Activated T-cell treated with anti-CD3 and anti-CD28 coated beads for 48 hours (primary cell): ENCODE results near the gene TMC2.
"Not testable (repeated sequence)": the region's sequence is repeated elsewhere in the genome, so short reads cannot be mapped to it uniquely, and the experiment has no call there.

ENCODE experiments used
- DNase-seq: peaks from one replicate; pipeline ENCODE4 v3.0.0-alpha.2; 2020; ENCODE audit warnings: low read depth

TMC2 gene

GRCh38 chr20:2536560-2536986 lies at the start of gene TMC2:
Gene TMC2 (plus strand): TSS chr20:2536573. CDS start chr20:2536622, 49 bp downstream.
- no peak for DNase-seq

- DNase-seq: not testable (repeated sequence)
These were observed 33.5 kb upstream of the TMC2 start for GRCh38 chr20:2502808-2503384.

DNA sequence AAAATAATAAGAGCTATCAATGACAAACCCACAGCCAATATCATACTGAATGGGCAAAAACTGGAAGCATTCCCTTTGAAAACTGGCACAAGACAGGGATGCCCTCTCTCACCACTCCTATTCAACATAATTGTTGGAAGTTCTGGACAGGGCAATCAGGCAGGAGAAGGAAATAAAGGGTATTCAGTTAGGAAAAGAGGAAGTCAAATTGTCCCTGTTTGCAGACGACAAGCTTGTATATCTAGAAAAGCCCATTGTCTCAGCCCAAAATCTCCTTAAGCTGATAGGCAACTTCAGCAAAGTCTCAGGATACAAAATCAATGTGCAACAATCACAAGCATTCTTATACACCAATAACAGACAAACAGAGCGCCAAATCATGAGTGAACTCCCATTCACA lies 31.6 kb upstream of the TMC2 start:
- DNase-seq: not testable (repeated sequence)

DNA sequence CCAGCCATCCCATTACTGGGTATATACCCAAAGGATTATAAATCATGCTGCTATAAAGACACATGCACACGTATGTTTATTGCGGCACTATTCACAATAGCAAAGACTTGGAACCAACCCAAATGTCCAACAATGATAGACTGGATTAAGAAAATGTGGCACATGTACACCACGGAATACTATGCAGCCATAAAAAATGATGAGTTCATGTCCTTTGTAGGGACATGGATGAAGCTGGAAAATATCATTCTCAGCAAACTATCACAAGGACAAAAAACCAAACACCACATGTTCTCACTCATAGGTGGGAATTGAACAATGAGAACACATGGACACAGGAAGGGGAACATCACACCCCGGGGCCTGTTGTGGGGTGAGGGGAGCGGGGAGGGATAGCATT lies 29.9 kb upstream of the TMC2 start:
- DNase-seq: not testable (repeated sequence)

- no peak for DNase-seq
These were observed 28.9 kb upstream of the TMC2 start for GRCh38 chr20:2507464-2507863.

GRCh38 chr20:2507875-2508630 lies 28.3 kb upstream of the TMC2 start:
- no peak for DNase-seq

GRCh38 chr20:2508631-2509467 lies 27.5 kb upstream of the TMC2 start, which contains the start of gene ZNF343:
Gene ZNF343 (minus strand): TSS chr20:2508915. CDS start chr20:2493895, 15,020 bp downstream.
- peak; percentile 67 for DNase-seq

- no peak for DNase-seq
These were observed 26.9 kb upstream of the TMC2 start for GRCh38 chr20:2509468-2509781.

GRCh38 chr20:2509794-2510193 lies 26.6 kb upstream of the TMC2 start:
- no peak for DNase-seq

- no peak for DNase-seq
These were observed 21.2 kb upstream of the TMC2 start for GRCh38 chr20:2515203-2515602.

DNA sequence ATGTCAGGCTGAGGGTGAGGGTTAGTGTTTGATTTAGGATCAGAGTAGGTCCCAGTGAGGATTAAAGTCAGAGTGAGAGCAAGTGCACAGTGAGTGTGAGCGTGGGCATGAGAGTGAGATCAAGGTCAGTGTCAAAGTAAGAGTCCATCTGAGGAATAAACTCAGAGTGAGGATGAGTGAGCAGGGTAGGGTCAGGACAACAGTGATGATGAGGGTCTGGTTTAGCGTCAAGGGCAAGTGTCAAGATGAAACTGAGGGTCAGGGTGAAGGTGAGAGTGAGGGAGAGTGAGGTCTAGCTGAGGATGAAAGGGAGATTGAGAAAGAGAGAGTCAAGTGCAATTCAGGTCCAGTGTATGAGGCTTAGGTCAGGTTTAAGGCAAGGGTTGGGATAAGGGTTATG lies 20.0 kb upstream of the TMC2 start:
- no peak for DNase-seq

- no peak for DNase-seq
These were observed 18.3 kb upstream of the TMC2 start for GRCh38 chr20:2518096-2518495.

DNA sequence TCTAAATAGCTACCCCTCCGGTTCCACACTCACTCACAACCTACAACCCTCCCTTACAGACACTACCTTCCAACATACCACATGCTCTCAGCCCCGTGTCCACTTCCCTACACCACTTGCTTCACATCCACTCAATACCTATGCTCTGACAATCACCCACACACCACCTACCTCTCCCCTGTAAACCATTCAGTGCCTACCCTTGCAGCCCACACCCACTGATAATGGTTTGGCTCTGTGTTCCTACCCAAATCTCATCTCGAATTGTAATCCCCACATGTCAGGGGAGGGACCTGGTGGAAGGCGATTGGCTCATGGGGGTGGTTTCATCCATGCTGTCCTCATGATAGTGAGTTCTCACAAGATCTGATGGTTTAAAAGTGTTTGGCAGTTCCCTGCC lies 17.8 kb upstream of the TMC2 start:
- DNase-seq: no peak

- DNase-seq: no peak
These were observed 17.1 kb upstream of the TMC2 start for GRCh38 chr20:2519115-2519809.

GRCh38 chr20:2520617-2521016 lies 15.8 kb upstream of the TMC2 start:
- no peak for DNase-seq

- peak; percentile 41 for DNase-seq
These were observed 14.7 kb upstream of the TMC2 start for GRCh38 chr20:2521369-2522305.

DNA sequence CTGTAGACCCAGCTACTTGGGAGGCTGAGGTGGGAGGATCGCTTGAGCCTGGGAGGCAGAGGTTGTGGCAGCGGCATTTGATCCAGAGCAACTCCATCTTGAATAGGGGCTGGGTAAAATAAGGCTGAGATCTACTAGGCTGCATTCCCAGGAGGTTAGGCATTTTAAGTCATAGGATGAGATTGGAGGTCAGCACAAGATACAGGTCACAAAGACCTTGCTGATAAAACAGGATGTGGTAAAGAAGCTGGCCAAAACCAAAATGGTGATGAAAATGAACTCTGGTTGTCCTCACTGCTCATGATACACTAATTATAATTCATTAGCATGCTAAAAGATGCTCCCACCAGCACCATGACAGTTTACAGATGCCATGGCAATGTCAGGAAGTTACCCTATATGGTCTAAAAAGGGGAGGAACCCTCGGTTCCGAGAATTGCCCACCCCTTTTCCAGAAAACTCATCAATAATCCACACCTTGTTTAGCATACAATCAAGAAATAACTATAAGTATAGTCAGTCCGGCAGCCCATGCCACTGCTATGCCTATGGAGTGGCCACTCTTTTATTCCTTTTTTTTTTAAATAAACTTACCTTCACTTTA lies 13.4 kb upstream of the TMC2 start:
- not testable (repeated sequence) for DNase-seq

DNA sequence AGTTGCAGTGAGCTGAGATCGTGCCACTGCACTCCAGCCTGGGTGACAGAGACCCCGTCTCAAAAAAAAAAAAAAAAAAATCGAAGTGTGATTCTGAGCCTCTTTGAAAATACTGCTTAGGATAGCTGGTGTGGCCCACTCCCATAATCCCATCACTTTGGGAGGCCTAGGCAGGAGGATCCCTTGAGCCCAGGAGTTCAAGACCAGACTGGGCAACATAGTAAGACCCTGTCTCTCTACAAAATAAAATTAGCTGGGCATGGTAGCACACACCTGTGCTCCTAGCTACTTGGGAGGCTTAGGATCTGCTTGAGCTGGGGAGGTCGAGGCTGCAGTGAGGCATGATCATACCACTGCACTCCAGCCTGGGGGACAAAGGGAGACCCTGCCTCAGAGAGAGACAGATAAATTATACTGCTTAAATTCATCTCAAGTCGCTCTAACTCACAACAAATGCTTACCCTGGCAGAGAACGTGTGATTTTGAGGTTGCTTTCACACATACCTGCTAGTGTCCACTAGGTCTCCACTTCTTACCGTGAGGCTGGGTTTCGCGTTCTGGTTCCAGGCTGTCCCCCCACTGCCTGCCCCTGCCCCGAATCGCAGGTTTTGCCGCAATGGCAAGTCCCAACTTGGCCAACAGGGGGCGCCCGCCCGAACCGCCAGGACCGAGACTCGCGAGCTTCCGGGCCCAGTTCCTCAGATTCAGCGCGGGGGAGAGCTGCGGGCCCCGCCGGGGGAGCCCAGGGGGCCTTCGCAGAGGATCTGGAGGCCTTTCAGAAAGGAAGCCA lies 12.3 kb upstream of the TMC2 start:
- DNase-seq: peak; percentile 88

DNA sequence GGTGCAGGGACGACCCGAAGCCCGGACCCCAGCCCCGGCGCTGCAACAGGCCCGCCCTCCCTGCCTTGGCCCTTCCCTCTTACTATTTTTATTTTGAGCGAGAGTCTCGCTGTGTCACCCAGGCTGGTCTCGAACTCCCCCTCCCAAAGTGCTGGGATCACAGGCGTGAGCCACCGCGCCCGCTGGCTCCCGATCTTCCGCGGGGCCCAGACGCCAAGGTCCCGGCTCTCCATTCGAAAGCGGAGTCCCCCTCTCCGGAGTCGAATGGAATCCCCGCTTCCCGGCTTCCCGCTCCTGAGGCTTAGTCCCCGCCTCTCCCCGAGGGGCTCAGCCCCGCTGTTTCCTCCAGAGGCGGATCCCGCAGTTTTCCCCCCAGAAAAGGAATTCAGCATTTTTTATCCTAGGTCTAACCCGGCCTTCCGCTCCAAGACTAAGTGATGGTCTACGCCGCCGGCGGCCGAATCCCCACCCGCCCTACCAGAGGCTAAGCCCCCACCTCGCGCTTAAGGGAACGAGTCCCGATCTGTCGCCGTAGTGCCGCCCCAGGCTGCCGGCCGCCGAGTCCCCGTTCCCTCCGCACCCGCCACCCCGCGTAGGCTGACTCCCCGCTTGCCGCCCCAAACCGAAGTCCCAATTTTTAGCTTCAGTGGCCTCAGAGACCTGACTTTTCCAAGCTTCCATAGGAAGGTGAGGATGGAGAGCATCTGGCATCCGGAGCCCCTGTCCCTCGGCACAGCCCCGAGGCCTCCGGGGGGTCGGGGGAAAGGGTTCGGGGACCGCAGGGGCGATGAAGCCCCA lies 11.5 kb upstream of the TMC2 start:
- DNase-seq: peak; percentile 36
